ENCODE data around the gene PTBP2.

PTBP2 gene

GRCh38 chr1:96825950-96826576, 104.5 kb downstream of the PTBP2 start:
- DNase-seq (ENCODE audit: low spot score): no peak

GRCh38 chr1:96833376-96833775, 111.8 kb downstream of the PTBP2 start:
- DNase-seq (ENCODE audit: low spot score): no peak

DNA sequence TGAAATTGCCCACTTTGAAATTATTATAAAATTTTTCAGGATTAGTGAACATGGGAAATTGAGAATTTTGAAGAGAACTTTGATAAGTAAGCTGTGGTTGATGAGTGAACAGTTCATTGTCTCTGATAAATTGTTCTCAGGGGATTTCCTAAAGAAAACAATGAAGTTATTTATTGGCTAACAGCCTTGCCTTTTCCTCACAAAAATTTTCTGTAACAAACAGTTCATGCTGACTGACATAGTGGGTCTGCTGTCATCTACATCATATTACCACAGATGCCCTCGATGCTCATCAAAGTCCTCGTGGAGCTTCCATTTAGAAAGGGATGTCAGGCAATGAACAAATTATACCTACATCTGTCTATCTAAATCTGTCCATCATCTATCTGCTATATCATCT, 113.4 kb downstream of the PTBP2 start:
- no peak for DNase-seq (ENCODE audit: low spot score)

DNA sequence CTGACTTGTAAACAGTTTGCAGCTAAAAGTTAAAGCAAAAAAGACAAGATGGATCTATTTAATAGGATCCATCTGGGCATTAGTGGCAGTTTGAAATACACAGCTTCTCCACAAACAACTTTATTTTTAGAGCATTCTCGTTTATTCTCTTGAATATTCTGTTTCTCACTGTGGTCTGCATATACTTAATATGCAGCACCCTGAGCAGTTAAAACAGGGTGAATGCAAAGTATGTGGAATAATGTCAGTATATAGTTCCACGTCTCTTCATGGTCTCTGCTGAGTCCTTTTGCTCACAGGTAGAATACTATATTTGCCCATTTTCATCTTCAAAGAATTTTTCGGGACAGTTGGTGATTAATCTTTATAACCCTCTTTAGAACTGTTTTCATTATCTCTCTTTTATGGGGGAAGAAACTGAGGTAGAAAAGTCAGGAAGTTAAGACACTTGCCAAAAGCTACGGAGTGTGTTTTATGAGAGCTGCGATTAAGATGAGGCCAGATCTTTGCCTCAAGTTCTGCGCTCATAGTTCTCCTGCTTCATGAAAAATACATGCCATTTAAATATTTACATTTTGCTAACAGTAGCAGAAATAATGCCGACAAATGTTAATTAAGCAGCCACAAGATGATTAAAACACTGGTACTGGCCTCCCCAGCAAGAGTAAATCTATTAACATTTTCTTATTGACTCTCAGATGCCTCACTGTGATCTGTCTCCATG, 115.6 kb downstream of the PTBP2 start:
- no peak for DNase-seq (ENCODE audit: low spot score)

GRCh38 chr1:96837781-96838216, 116.2 kb downstream of the PTBP2 start:
- no peak for DNase-seq (ENCODE audit: low spot score)

DNA sequence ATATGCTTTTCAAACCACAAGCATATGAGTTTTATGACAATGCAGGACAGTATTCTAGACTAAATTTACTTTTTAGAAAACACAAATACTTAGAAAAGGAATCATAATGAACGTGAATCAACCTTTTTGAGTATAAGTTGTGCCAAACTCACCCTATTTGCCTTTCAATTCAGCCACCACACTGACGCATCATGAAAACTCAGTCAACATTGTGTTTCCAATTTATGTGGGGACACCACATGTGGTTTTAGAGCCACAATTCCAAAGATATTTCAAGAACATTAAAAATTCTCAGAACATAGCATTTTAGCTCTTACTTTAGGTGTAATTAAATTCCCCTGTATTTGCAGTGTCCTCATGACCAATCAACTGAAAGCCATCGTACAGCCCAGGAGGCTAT, 118.8 kb downstream of the PTBP2 start:
- DNase-seq (ENCODE audit: low spot score): no peak

DNA sequence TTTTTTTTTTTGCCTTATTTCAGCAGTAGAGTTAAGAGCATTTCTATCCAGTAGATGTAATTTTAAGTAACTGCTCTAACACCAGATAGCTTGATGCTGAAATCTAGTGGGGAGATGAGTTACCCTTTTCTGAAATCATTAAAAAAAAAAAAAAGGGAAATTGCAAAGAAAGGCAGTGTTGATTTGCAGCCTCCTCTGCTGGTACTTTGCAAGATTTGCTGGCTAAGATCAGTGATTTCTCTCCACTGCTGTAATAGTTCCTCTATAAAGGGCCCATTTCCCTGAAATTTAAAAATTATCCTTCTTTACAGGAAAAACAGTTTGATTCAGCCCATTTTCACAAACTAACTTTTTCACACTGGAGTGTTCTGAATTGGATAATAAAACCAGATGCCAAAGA, 120.6 kb downstream of the PTBP2 start:
- DNase-seq (ENCODE audit: low spot score): no peak

DNA sequence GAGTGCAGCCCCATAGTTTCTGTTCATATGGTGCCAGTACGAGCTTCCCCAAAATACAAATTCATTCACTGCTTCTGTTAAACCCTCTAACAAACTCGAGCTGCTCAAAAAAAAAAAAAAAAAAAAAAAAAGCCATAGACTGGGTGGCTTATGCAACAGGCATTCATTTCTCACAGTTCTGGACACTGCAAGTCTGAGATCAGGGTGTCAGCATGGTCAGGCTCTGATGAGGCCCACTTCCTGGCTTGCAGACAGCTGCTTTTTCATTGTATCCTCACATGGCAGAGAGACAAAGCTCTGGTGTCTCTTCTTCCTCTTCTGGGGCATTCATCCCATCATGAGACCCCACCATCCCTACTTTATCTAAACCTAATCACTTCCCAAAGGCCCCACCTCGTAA, 121.6 kb downstream of the PTBP2 start:
- DNase-seq (ENCODE audit: low spot score): no peak

DNA sequence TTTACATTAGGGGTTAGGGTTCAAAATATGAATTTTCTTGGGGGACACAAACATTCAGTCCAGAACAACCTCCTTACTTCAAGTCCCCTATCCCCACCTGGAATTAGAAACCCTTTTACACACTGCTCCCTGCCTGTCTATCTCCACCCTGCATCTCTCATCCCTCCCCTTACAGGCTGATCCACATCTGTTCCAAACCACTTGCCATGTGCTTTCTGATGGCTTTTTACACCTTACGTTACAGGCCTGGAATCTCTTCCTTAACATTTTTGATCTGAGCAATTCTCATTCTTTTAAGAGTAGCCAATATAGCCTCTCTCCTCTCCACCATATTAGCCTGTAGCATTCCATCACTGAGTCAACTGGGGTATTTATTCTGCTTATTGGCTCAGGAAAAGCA, 122.0 kb downstream of the PTBP2 start:
- no peak for DNase-seq (ENCODE audit: low spot score)

DNA sequence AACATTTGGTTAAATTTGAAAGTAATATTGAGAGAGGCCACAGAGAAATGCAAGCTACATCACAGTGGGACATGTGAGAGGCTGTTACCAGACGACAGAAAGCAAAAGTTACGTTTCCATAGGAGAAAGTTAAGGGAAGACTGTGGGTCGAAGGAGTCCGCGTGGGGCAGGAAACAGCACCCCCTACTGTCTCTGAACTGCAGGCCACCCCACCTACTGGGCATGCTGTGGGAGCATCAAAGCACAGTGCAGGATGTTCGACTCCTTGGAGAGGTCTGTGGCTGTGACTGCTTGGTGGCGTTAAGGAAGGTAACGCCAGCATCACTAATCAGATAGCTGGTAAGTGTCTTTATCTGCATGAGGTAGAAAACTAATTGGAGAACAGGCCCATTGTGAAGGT, 123.9 kb downstream of the PTBP2 start:
- no peak for DNase-seq (ENCODE audit: low spot score)

DNA sequence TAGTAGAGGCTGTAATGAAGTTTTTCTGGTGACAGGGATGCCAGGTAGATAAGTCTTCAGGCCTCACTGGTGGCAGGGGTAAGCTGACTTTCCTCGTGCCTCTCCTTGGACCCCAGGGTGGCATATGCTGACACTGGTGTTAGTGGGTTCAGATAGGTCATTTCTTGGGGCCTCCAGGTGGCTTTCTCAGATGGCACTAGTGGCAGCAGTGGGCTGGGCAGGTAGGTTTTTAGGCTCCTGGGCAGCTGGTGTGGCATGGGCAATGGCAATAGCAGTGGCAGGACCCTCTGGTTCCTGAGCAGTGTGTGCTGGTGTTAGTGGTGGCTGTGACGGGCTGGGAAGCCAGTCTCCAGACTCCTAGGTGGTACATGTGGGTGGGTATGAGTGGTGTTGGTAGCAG, 140.3 kb downstream of the PTBP2 start:
- no peak for DNase-seq (ENCODE audit: low spot score)

GRCh38 chr1:96863449-96863848, 141.9 kb downstream of the PTBP2 start:
- DNase-seq (ENCODE audit: low spot score): no peak
